Stomach (tissue), 4 donors: ENCODE results near the gene PTH2.

Source experiments
- CTCF ChIP-seq, 7 experiments: fragments of 450-650 bp in 4 of 7; fragments of 200-600 bp in 3 of 7; sonication (generic) in 3 of 7; IDR thresholded peaks; one replicate each; pipeline ENCODE4 v1.5.1; 2016 to 2019; ENCODE audit warnings: antibody characterized with exemption in 7 of 7, control low read depth in 2 of 7, mild to moderate bottlenecking in 1 of 7
- EP300 ChIP-seq: sonication (generic); formaldehyde crosslinking; IDR thresholded peaks from one replicate; pipeline ENCODE4 v1.6.1; 2017; ENCODE audit warnings: antibody characterized with exemption
- POLR2A ChIP-seq, 4 donors: fragments of 450-650 bp; IDR thresholded peaks; one replicate each; pipeline ENCODE4 v1.6.1; 2016; ENCODE audit warnings: antibody characterized with exemption in 4 of 4, control low read depth in 2 of 4, mild to moderate bottlenecking in 1 of 4, moderate library complexity in 1 of 4

- no peak for TF ChIP-seq EP300
- TF ChIP-seq CTCF (IDR thresholded peaks at IDR 0.05) = no peak
- TF ChIP-seq POLR2A (IDR thresholded peaks at IDR 0.05) = no peak
Observed at GRCh38 chr19:49387936-49388372, 35.3 kb downstream of the PTH2 start, which contains the start of gene KASH5.
